IMR-90 (cell line): ENCODE data around the gene CBX6. TPM values are rescaled to one million over a fixed set of nuclear protein-coding genes. Genes with fewer than 3 reads are reported as not detected.

Experiments used
- ATAC-seq: fragments of 200-7000 bp; cut with Tn5 transposase; 2 replicates; pipeline ENCODE4 v1.9.1; 2020; ENCODE audit warnings: low read depth, mild to moderate bottlenecking, moderate library complexity
- BruUV-seq: library from RNA; stranded (reverse); fragments of 400-500 nt; replicated peaks from 2 replicates; lab custom pipeline; 2021; lab: Mats Ljungman, UMichigan
- CTCF ChIA-PET: fragments of 300-600 bp; formaldehyde crosslinking; extraction: SDS; loops from one replicate; lab custom pipeline; 2021; ENCODE audit warnings: antibody characterized with exemption; lab: Yijun Ruan, JAX
- POLR2A ChIA-PET: fragments of 300-600 bp; sonication (Branson Sonifier 250); formaldehyde crosslinking; loops from one replicate; lab custom pipeline; 2022; ENCODE audit warnings: antibody characterized with exemption; ENCODE audit not compliant: unreplicated experiment; lab: Charles Lee
- DNase-seq: peaks from one replicate; pipeline ENCODE4 v3.0.0; 2013
- H2AFZ ChIP-seq: replicated peaks from 2 replicates; pipeline ENCODE3; 2013; ENCODE audit warnings: low read length, mild to moderate bottlenecking; ENCODE audit not compliant: poor library complexity
- H2AK5ac ChIP-seq: 2 replicates; pipeline ENCODE4 v1.6.1; 2013; ENCODE audit warnings: low read depth, low read length, inconsistent platforms
- H2AK9ac ChIP-seq: replicated peaks from 2 replicates; pipeline ENCODE3; 2013; ENCODE audit warnings: mild to moderate bottlenecking, low read depth, low read length, moderate library complexity; ENCODE audit not compliant: poor library complexity
- H2BK120ac ChIP-seq: 2 replicates; pipeline ENCODE4 v1.6.1; 2013; ENCODE audit warnings: low read depth, low read length, inconsistent platforms
- H2BK15ac ChIP-seq: 3 replicates; pipeline ENCODE4 v1.6.1; 2013; ENCODE audit warnings: low read depth, low read length, inconsistent platforms
- H2BK20ac ChIP-seq: 2 replicates; pipeline ENCODE4 v1.6.1; 2013; ENCODE audit warnings: low read depth, mild to moderate bottlenecking, inconsistent platforms, low read length, moderate library complexity
- H2BK5ac ChIP-seq: 2 replicates; pipeline ENCODE4 v1.6.1; 2013; ENCODE audit warnings: mild to moderate bottlenecking, low read depth, low read length, inconsistent platforms; ENCODE audit not compliant: poor library complexity, severe bottlenecking
- H3K14ac ChIP-seq: replicated peaks from 2 replicates; pipeline ENCODE4 v1.6.1; 2013; ENCODE audit warnings: low read depth, low read length, inconsistent platforms
- H3K18ac ChIP-seq: 2 replicates; pipeline ENCODE4 v1.6.1; 2013; ENCODE audit warnings: low read depth, low read length, control low read depth
- H3K23ac ChIP-seq: 2 replicates; pipeline ENCODE4 v1.6.1; 2013; ENCODE audit warnings: low read depth, low read length, inconsistent platforms
- H3K27ac ChIP-seq: 2 replicates; pipeline ENCODE4 v1.5.1; 2013; ENCODE audit warnings: mild to moderate bottlenecking, control low read depth, low read length; ENCODE audit not compliant: insufficient read depth
- H3K27me3 ChIP-seq: 2 replicates; pipeline ENCODE4 v1.6.1; 2013; ENCODE audit warnings: low read length; ENCODE audit not compliant: control insufficient read depth, insufficient read depth
- H3K36me3 ChIP-seq: 2 replicates; pipeline ENCODE4 v1.6.1; 2013; ENCODE audit warnings: low read length, mixed read lengths; ENCODE audit not compliant: control insufficient read depth, insufficient read depth
- H3K4ac ChIP-seq: 2 replicates; pipeline ENCODE4 v1.6.1; 2013; ENCODE audit warnings: low read depth, low read length, inconsistent platforms
- H3K4me1 ChIP-seq: 2 replicates; pipeline ENCODE4 v1.6.1; 2013; ENCODE audit warnings: low read length, mixed read lengths; ENCODE audit not compliant: control insufficient read depth, insufficient read depth
- H3K4me2 ChIP-seq: 2 replicates; pipeline ENCODE4 v1.6.1; 2013; ENCODE audit warnings: low read depth, mild to moderate bottlenecking, control low read depth, low read length, moderate library complexity
- H3K4me3 ChIP-seq: 2 replicates; pipeline ENCODE4 v1.5.1; 2013; ENCODE audit warnings: low read depth, mild to moderate bottlenecking, control low read depth, low read length, moderate library complexity; ENCODE audit not compliant: insufficient read depth
- H3K56ac ChIP-seq: 2 replicates; pipeline ENCODE4 v1.6.1; 2013; ENCODE audit warnings: low read length, inconsistent platforms; ENCODE audit not compliant: insufficient read depth; ENCODE audit errors: extremely low read depth
- H3K79me1 ChIP-seq, 2 experiments: 2 replicates each; pipeline ENCODE4 v1.6.1; 2013; ENCODE audit warnings: low read length in 2 of 2, inconsistent platforms in 1 of 2, low read depth in 1 of 2
- H3K9ac ChIP-seq: 2 replicates; pipeline ENCODE4 v1.6.1; 2013; ENCODE audit warnings: low read depth, low read length, control low read depth
- H3K9me1 ChIP-seq: 2 replicates; pipeline ENCODE4 v1.6.1; 2013; ENCODE audit warnings: low read length, inconsistent platforms; ENCODE audit not compliant: insufficient read depth
- H3K9me3 ChIP-seq: 2 replicates; pipeline ENCODE4 v1.6.1; 2013; ENCODE audit warnings: low read length; ENCODE audit not compliant: control insufficient read depth, insufficient read depth
- H4K20me1 ChIP-seq: 2 replicates; pipeline ENCODE4 v1.6.1; 2013; ENCODE audit warnings: low read length, inconsistent platforms; ENCODE audit not compliant: insufficient read depth
- H4K5ac ChIP-seq: 2 replicates; pipeline ENCODE4 v1.6.1; 2013; ENCODE audit warnings: mild to moderate bottlenecking, low read depth, low read length, control low read depth
- H4K8ac ChIP-seq, 2 experiments: 2 replicates each; pipeline ENCODE4 v1.6.1; 2013; ENCODE audit warnings: low read depth in 2 of 2, low read length in 2 of 2, control low read depth in 1 of 2, inconsistent platforms in 1 of 2
- H4K91ac ChIP-seq: 2 replicates; pipeline ENCODE4 v1.6.1; 2013; ENCODE audit warnings: low read depth, low read length, inconsistent platforms; ENCODE audit not compliant: insufficient read depth
- CEBPB ChIP-seq: IDR thresholded peaks from 2 replicates; pipeline ENCODE4 v1.6.1; 2012; ENCODE audit warnings: low read depth, low read length, improper control_type of control experiment
- CHD1 ChIP-seq: IDR thresholded peaks from 2 replicates; pipeline ENCODE4 v1.6.1; 2012; ENCODE audit warnings: low read depth, low read length, improper control_type of control experiment
- FOS ChIP-seq: fragments of 150-350 bp; IDR thresholded peaks from 2 replicates; pipeline ENCODE4 v1.6.1; 2016; ENCODE audit warnings: low read depth, low read length
- MAFK ChIP-seq: IDR thresholded peaks from 2 replicates; pipeline ENCODE4 v1.6.1; 2012; ENCODE audit warnings: low read depth, low read length, improper control_type of control experiment
- MXI1 ChIP-seq: IDR thresholded peaks from 2 replicates; pipeline ENCODE4 v1.6.1; 2012; ENCODE audit warnings: low read depth, mild to moderate bottlenecking, low read length, moderate library complexity, borderline replicate concordance
- POLR2A ChIP-seq: IDR thresholded peaks from 2 replicates; pipeline ENCODE4 v1.6.1; 2012; ENCODE audit warnings: mild to moderate bottlenecking, low read depth, low read length
- RCOR1 ChIP-seq: IDR thresholded peaks from 2 replicates; pipeline ENCODE4 v1.6.1; 2012; ENCODE audit warnings: mild to moderate bottlenecking, low read length, improper control_type of control experiment; ENCODE audit not compliant: insufficient replicate concordance
- WGBS, 2 experiments: methylation state at CpG; one replicate each; pipeline versions ENCODE4 v1.1.5 to v1.1.7; 2013; ENCODE audit warnings: missing lambda C conversion rate in 2 of 2; ENCODE audit not compliant: insufficient read length in 1 of 2; ENCODE audit errors: extremely low coverage in 2 of 2; 5-methylcytosine and 5-hydroxymethylcytosine counted together
- dilution Hi-C: fragments of 300-500 bp; cut with HindIII; formaldehyde crosslinking; loops from one replicate; pipeline ENCODE4 v1.14.3; 2018; ENCODE audit warnings: low sequenced_read_pairs; ENCODE audit not compliant: unreplicated experiment
- in situ Hi-C: fragments of 300-500 bp; cut with MboI; formaldehyde crosslinking; loops from 3 replicates; pipeline ENCODE4 v1.14.3; 2019; ENCODE audit warnings: low sequenced_read_pairs, inconsistent platforms, mixed read lengths
- intact Hi-C: fragments of 100-400 bp; cut with micrococcal nuclease; formaldehyde crosslinking; loops from 2 replicates; pipeline ENCODE4 v1.10.0; 2022
- polyA plus RNA-seq, 3 experiments: library from polyadenylated mRNA; depleted of rRNA; stranded (reverse); fragments of >200 nt; gene quantifications; 2 replicates each; pipeline ENCODE4 v1.2.3, GENCODE V29; 2012; ENCODE audit warnings: low replicate concordance in 1 of 3
- total RNA-seq: library from RNA; depleted of rRNA; stranded (reverse); fragments of >200 nt; gene quantifications from 2 replicates; pipeline ENCODE4 v1.2.3, GENCODE V29; 2012

The CBX6 gene
- total and polyA plus RNA-seq, 2 of the 4 experiments (the other 2 are of a cell fraction): 15.2 to 19.0 TPM

- Histone ChIP-seq H4K8ac (no peak overlapping the region), H2BK15ac (no peak overlapping the region), H3K23ac (no peak overlapping the region), H3K27ac (no peak overlapping the region), H2AK9ac (no peak overlapping the region), H2AFZ (no peak overlapping the region), H2BK20ac (no peak overlapping the region), H4K91ac (no peak overlapping the region), H3K14ac (no peak overlapping the region), H3K36me3 (no peaks in the 10 kb centered on the region), H3K9me3 (no peaks in the 10 kb centered on the region), H2BK120ac (no peak overlapping the region), H3K56ac (no peak overlapping the region), H3K9ac (no peak overlapping the region), H3K79me1 (no peaks in the 10 kb centered on the region), H4K5ac (no peak overlapping the region), H4K20me1 (no peaks in the 10 kb centered on the region), H3K4me2 (no peak overlapping the region), H3K27me3 (peaks cover 11% of the 10 kb centered on the region), H2AK5ac (no peak overlapping the region), H3K4ac (no peak overlapping the region), H3K4me1 (no peaks in the 10 kb centered on the region), H3K18ac (no peak overlapping the region), H3K9me1 (no peaks in the 10 kb centered on the region), H3K4me3 (no peak overlapping the region), H2BK5ac (no peak overlapping the region)
- in situ Hi-C loops: no loop called here
- no peak for DNase-seq
- no peak for TF ChIP-seq MAFK
- TF ChIP-seq MXI1: no peak
- no peak for TF ChIP-seq RCOR1
- TF ChIP-seq CEBPB: no peak
- no peak for TF ChIP-seq CHD1
- no peak for TF ChIP-seq FOS
- TF ChIP-seq POLR2A: no peak
- WGBS, 2 experiments: 20% methylated on average over 1 of the region's 9 CpGs; no CpG with 5 or more reads in 1 of the 2 experiments
- ChIA-PET POLR2A (no interaction called here), CTCF (no interaction called here)
- intact Hi-C loops: no loop called here
- no TSS peak for BruUV-seq
- ATAC-seq: no peak
- dilution Hi-C loops: no loop called here
These were observed 19.2 kb upstream of the CBX6 start for GRCh38 chr22:38891256-38891655.
